Measurements from ENCODE around the gene NFIB.

NFIB gene

DNA sequence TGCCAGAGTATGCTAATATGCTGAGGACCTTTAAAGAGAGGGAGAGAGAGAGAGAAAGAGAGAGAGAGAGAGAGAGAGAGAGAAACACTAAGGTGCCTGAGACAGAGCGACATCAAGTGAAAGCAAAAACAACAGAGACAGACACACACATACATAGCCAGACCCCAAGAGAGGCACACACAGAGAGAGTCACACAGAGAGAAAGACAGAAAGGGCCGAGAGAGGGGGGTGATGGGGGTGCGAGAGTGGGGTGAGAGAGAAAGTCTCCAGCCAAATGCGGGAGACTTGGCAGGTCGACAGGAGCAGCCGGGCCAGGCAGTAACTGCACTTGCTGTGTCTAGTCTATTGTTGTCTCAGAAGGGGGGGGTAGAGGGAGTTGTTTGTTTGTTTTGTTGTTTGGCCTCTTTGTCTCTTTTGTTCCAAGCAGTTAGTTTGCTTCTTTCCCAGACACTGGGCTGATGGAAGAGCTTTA lies 30.1 kb upstream of the NFIB start:
- no peak overlapping the region for H3K4me2 ChIP-seq (ENCODE audit: low read length)
- no peak overlapping the region for H2BK5ac ChIP-seq (ENCODE audit: low read length)
- no peaks in the 10 kb centered on the region for H3K36me3 ChIP-seq (ENCODE audit: control insufficient read depth, insufficient read depth, low read length)
- H2BK120ac ChIP-seq (ENCODE audit: low read depth, low read length), result no peak overlapping the region
- H3K4me3 ChIP-seq (ENCODE audit: low read length), result no peak overlapping the region
- H3K18ac ChIP-seq (ENCODE audit: low read length), result no peak overlapping the region
- H3K79me2 ChIP-seq (ENCODE audit: control insufficient read depth, insufficient read depth, low read length), result no peaks in the 10 kb centered on the region
- H3K27ac ChIP-seq (ENCODE audit: low read depth, low read length), result no peak overlapping the region
- no peak overlapping the region for H2AK5ac ChIP-seq (ENCODE audit: low read length)
- H3K56ac ChIP-seq (ENCODE audit: low read length), result peak overlapping the region; percentile 68
- H4K5ac ChIP-seq (ENCODE audit: low read length), result no peak overlapping the region
- H4K8ac ChIP-seq (ENCODE audit: low read depth, low read length), result no peak overlapping the region
- H3K79me1 ChIP-seq (ENCODE audit: low read length), result no peaks in the 10 kb centered on the region
- no peak overlapping the region for H3K4ac ChIP-seq (ENCODE audit: low read depth, low read length)
- WGBS (ENCODE audit: extremely low coverage, insufficient coverage, low lambda C conversion rate), result no CpG with 5 or more reads among the region's 6 CpGs
- H3K23ac ChIP-seq (ENCODE audit: low read length), result no peak overlapping the region
- DNase-seq, result no peak
- H2BK15ac ChIP-seq (replicated peaks; ENCODE audit: low read depth), result no peak overlapping the region
- no peak overlapping the region for H3K9ac ChIP-seq (ENCODE audit: low read length)
- peaks cover 5% of the 10 kb centered on the region for H3K27me3 ChIP-seq (ENCODE audit: insufficient read depth, low read length, poor library complexity)
- H3K4me1 ChIP-seq (ENCODE audit: control insufficient read depth, low read depth, low read length), result no peaks in the 10 kb centered on the region

DNA sequence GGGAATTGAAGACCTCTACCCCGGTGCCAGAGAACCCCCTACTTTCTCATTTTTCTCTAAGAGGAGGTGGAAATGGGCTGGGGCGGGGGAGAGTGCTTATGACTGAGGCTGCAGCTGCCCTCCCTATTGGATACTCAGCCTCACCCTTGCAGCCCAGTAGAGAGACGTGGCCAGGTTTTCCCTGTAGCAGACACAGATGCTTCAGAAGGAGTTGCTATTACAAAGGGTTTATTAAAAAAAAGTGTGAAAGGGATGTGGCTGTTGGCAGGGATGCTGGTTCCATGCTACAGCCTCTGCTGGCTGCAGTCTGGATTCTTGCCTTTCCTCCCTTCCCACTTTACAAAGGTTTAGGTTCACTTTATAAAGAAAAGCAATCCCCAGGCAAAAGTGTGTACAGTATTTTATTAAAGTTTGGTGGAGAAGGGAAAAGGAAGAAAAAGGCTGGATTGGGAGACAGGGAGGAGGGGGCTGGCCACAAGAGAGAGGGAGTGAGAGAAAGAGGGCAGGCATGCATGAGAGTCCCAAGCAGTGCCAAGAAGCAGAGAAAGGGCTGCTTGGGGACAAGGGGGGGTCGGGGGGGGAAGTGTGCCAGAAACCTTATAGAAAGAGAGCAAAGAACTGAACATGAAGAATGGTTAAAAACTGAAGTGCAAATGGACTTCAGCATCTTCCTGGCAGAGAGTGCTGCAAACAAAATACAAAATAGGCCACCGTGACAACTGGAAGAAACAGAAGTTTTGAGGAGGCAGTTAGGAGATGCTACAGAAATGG lies 29.5 kb upstream of the NFIB start:
- no peak overlapping the region for H3K4me3 ChIP-seq (ENCODE audit: low read length)
- H2BK120ac ChIP-seq (ENCODE audit: low read depth, low read length), result no peak overlapping the region
- no peaks in the 10 kb centered on the region for H3K4me1 ChIP-seq (ENCODE audit: control insufficient read depth, low read depth, low read length)
- no peak overlapping the region for H2AK5ac ChIP-seq (ENCODE audit: low read length)
- no peak overlapping the region for H2BK15ac ChIP-seq (replicated peaks; ENCODE audit: low read depth)
- no peak overlapping the region for H3K9ac ChIP-seq (ENCODE audit: low read length)
- no peaks in the 10 kb centered on the region for H3K79me1 ChIP-seq (ENCODE audit: low read length)
- no peak overlapping the region for H3K18ac ChIP-seq (ENCODE audit: low read length)
- no peaks in the 10 kb centered on the region for H3K36me3 ChIP-seq (ENCODE audit: control insufficient read depth, insufficient read depth, low read length)
- no peak overlapping the region for H3K4ac ChIP-seq (ENCODE audit: low read depth, low read length)
- no peak overlapping the region for H4K5ac ChIP-seq (ENCODE audit: low read length)
- H3K56ac ChIP-seq (ENCODE audit: low read length), result no peak overlapping the region
- no peak overlapping the region for H3K4me2 ChIP-seq (ENCODE audit: low read length)
- no peak overlapping the region for H3K23ac ChIP-seq (ENCODE audit: low read length)
- DNase-seq, result no peak
- no CpG with 5 or more reads among the region's 5 CpGs for WGBS (ENCODE audit: extremely low coverage, insufficient coverage, low lambda C conversion rate)
- no peaks in the 10 kb centered on the region for H3K79me2 ChIP-seq (ENCODE audit: control insufficient read depth, insufficient read depth, low read length)
- peaks cover 2% of the 10 kb centered on the region for H3K27me3 ChIP-seq (ENCODE audit: insufficient read depth, low read length, poor library complexity)
- H3K27ac ChIP-seq (ENCODE audit: low read depth, low read length), result no peak overlapping the region
- H4K8ac ChIP-seq (ENCODE audit: low read depth, low read length), result no peak overlapping the region
- no peak overlapping the region for H2BK5ac ChIP-seq (ENCODE audit: low read length)

DNA sequence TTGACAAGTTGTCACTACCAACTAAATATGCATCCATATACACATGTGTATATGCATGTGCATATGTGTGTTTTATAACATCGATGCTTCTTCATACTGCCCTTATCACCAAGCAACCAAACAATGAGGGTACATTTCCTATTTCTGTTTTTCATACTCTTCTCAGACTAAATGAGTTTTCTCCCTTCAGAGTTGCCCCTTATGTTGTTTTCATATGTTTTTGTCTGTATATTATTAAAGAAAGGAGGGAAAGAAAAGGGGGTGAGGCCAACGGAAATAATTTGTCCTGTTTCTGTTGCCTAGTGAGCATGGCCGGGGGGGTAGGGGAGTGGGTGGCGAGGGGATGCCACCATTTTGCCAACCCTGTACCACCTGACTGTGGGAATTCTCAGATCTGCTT lies 28.8 kb upstream of the NFIB start:
- H3K79me1 ChIP-seq (ENCODE audit: low read length), result no peaks in the 10 kb centered on the region
- H3K4me1 ChIP-seq (ENCODE audit: control insufficient read depth, low read depth, low read length), result no peaks in the 10 kb centered on the region
- H3K56ac ChIP-seq (ENCODE audit: low read length), result no peak overlapping the region
- H3K27ac ChIP-seq (ENCODE audit: low read depth, low read length), result no peak overlapping the region
- H3K36me3 ChIP-seq (ENCODE audit: control insufficient read depth, insufficient read depth, low read length), result no peaks in the 10 kb centered on the region
- H3K27me3 ChIP-seq (ENCODE audit: insufficient read depth, low read length, poor library complexity), result peaks cover 2% of the 10 kb centered on the region
- DNase-seq, result no peak
- H3K79me2 ChIP-seq (ENCODE audit: control insufficient read depth, insufficient read depth, low read length), result no peaks in the 10 kb centered on the region
- no peak overlapping the region for H2BK5ac ChIP-seq (ENCODE audit: low read length)
- H4K5ac ChIP-seq (ENCODE audit: low read length), result no peak overlapping the region
- no peak overlapping the region for H3K4me3 ChIP-seq (ENCODE audit: low read length)
- H2BK120ac ChIP-seq (ENCODE audit: low read depth, low read length), result no peak overlapping the region
- no peak overlapping the region for H3K4me2 ChIP-seq (ENCODE audit: low read length)
- H4K8ac ChIP-seq (ENCODE audit: low read depth, low read length), result no peak overlapping the region
- H2AK5ac ChIP-seq (ENCODE audit: low read length), result no peak overlapping the region
- WGBS (ENCODE audit: extremely low coverage, insufficient coverage, low lambda C conversion rate), result no CpG with 5 or more reads among the region's 4 CpGs
- no peak overlapping the region for H2BK15ac ChIP-seq (replicated peaks; ENCODE audit: low read depth)
- H3K9ac ChIP-seq (ENCODE audit: low read length), result no peak overlapping the region
- H3K23ac ChIP-seq (ENCODE audit: low read length), result peak overlapping the region; percentile 31
- H3K18ac ChIP-seq (ENCODE audit: low read length), result no peak overlapping the region
- H3K4ac ChIP-seq (ENCODE audit: low read depth, low read length), result no peak overlapping the region

DNA sequence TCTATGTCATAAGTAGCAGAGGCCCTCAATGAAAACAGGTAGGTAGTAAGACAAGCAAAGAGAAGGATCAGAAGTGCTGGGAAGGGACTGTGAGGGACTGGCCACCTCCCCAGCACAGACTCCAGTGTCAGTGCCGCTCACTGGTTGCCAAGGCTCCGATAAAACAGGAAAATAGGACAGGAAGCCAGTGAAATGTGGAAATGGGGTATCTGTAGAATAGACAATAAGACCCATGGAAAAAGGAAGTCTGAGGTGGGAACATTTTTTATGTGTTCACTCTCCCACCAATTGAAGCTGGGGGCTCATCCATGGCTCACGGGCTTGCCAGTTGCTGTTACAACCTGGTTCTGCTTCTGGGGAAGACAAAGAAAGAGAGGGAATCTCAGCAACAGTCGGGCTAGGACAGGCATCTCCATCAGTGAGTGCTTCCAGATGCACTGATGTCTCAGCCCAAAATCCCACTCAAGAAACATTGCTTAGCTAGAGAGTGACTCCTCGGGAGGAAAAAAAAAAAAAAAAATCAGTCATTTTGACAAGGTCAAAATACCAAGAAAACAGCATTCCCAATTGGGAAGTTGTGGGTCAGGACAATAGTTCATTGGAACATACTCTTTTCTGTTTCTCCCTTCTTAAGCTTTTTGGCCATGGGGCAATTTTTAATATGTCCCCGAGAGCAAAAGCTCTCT lies 27.6 kb upstream of the NFIB start:
- no peaks in the 10 kb centered on the region for H3K36me3 ChIP-seq (ENCODE audit: control insufficient read depth, insufficient read depth, low read length)
- no peak overlapping the region for H2BK120ac ChIP-seq (ENCODE audit: low read depth, low read length)
- no peak overlapping the region for H4K5ac ChIP-seq (ENCODE audit: low read length)
- H3K9ac ChIP-seq (ENCODE audit: low read length), result no peak overlapping the region
- H4K8ac ChIP-seq (ENCODE audit: low read depth, low read length), result no peak overlapping the region
- no peaks in the 10 kb centered on the region for H3K79me2 ChIP-seq (ENCODE audit: control insufficient read depth, insufficient read depth, low read length)
- H3K27ac ChIP-seq (ENCODE audit: low read depth, low read length), result no peak overlapping the region
- H3K4me2 ChIP-seq (ENCODE audit: low read length), result no peak overlapping the region
- H3K23ac ChIP-seq (ENCODE audit: low read length), result no peak overlapping the region
- no peak overlapping the region for H3K4ac ChIP-seq (ENCODE audit: low read depth, low read length)
- WGBS (ENCODE audit: extremely low coverage, insufficient coverage, low lambda C conversion rate), result no CpG with 5 or more reads among the region's 6 CpGs
- H3K18ac ChIP-seq (ENCODE audit: low read length), result no peak overlapping the region
- no peaks in the 10 kb centered on the region for H3K79me1 ChIP-seq (ENCODE audit: low read length)
- peaks cover 2% of the 10 kb centered on the region for H3K27me3 ChIP-seq (ENCODE audit: insufficient read depth, low read length, poor library complexity)
- no peak overlapping the region for H3K56ac ChIP-seq (ENCODE audit: low read length)
- DNase-seq, result no peak
- H2BK5ac ChIP-seq (ENCODE audit: low read length), result no peak overlapping the region
- H2BK15ac ChIP-seq (replicated peaks; ENCODE audit: low read depth), result no peak overlapping the region
- H3K4me3 ChIP-seq (ENCODE audit: low read length), result no peak overlapping the region
- no peaks in the 10 kb centered on the region for H3K4me1 ChIP-seq (ENCODE audit: control insufficient read depth, low read depth, low read length)
- no peak overlapping the region for H2AK5ac ChIP-seq (ENCODE audit: low read length)

DNA sequence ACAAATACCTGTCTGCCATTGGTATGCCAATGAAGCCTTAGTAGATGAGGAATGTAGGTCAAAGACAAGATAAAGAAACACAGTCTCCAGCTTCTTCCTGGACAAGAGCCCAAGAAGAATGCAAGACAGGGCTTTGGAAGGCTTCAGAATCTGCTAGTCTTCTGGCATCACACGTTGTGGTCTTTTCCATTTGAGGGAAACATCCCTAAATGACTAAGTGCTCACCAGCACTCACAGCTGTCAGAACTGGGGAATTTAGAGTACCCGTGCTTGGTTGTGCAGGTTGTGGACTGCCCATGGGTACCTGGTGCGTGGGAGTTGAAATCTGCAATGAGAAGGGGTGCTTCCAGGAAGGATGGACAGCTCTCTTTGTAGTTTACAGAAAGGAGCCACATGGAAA lies 27.1 kb upstream of the NFIB start:
- H2BK5ac ChIP-seq (ENCODE audit: low read length), result no peak overlapping the region
- H3K27me3 ChIP-seq (ENCODE audit: insufficient read depth, low read length, poor library complexity), result peaks cover 2% of the 10 kb centered on the region
- no peak overlapping the region for H3K4me2 ChIP-seq (ENCODE audit: low read length)
- no peak overlapping the region for H3K23ac ChIP-seq (ENCODE audit: low read length)
- no peak overlapping the region for H4K8ac ChIP-seq (ENCODE audit: low read depth, low read length)
- no peak overlapping the region for H3K18ac ChIP-seq (ENCODE audit: low read length)
- H3K4me1 ChIP-seq (ENCODE audit: control insufficient read depth, low read depth, low read length), result no peaks in the 10 kb centered on the region
- H3K79me1 ChIP-seq (ENCODE audit: low read length), result no peaks in the 10 kb centered on the region
- no peak overlapping the region for H2BK15ac ChIP-seq (replicated peaks; ENCODE audit: low read depth)
- no peak overlapping the region for H4K5ac ChIP-seq (ENCODE audit: low read length)
- no peak overlapping the region for H3K4ac ChIP-seq (ENCODE audit: low read depth, low read length)
- H2BK120ac ChIP-seq (ENCODE audit: low read depth, low read length), result no peak overlapping the region
- H3K4me3 ChIP-seq (ENCODE audit: low read length), result no peak overlapping the region
- no peak overlapping the region for H3K27ac ChIP-seq (ENCODE audit: low read depth, low read length)
- no peak overlapping the region for H2AK5ac ChIP-seq (ENCODE audit: low read length)
- no peak overlapping the region for H3K56ac ChIP-seq (ENCODE audit: low read length)
- no CpG with 5 or more reads among the region's 3 CpGs for WGBS (ENCODE audit: extremely low coverage, insufficient coverage, low lambda C conversion rate)
- no peaks in the 10 kb centered on the region for H3K79me2 ChIP-seq (ENCODE audit: control insufficient read depth, insufficient read depth, low read length)
- DNase-seq, result no peak
- no peak overlapping the region for H3K9ac ChIP-seq (ENCODE audit: low read length)
- H3K36me3 ChIP-seq (ENCODE audit: control insufficient read depth, insufficient read depth, low read length), result no peaks in the 10 kb centered on the region

Data from mesendoderm (in vitro differentiated cells).